A204.1 (cell line): Measurements from ENCODE around the gene MYOC.
"Not testable (repeated sequence)": the region's sequence is repeated elsewhere in the genome, so short reads cannot be mapped to it uniquely, and the experiment has no call there.

ENCODE experiments used
- FAIRE-seq: peaks from 2 replicates; lab custom pipeline; 2012; peaks lifted over from hg19 to GRCh38; lab: Jason Lieb, UNC

Gene MYOC

DNA sequence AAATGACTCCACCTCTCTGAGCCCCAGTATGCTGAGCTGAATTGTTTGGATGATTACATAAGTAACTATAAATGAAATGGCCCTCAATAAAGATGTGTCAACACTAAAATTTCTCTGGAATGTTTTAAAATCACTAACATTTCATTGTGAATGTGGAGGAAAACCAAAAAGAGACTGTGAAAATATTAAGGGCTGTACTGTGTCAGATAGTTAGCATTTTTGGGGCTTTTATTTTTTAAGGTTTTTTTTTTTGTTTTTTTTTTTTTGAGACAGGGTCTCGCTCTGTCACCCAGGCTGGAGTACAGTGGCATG is 6.3 kb downstream of the MYOC start:
- FAIRE-seq: no peak

- FAIRE-seq: no peak
These were observed 6.8 kb downstream of the MYOC start for GRCh38 chr1:171645553-171646248.

DNA sequence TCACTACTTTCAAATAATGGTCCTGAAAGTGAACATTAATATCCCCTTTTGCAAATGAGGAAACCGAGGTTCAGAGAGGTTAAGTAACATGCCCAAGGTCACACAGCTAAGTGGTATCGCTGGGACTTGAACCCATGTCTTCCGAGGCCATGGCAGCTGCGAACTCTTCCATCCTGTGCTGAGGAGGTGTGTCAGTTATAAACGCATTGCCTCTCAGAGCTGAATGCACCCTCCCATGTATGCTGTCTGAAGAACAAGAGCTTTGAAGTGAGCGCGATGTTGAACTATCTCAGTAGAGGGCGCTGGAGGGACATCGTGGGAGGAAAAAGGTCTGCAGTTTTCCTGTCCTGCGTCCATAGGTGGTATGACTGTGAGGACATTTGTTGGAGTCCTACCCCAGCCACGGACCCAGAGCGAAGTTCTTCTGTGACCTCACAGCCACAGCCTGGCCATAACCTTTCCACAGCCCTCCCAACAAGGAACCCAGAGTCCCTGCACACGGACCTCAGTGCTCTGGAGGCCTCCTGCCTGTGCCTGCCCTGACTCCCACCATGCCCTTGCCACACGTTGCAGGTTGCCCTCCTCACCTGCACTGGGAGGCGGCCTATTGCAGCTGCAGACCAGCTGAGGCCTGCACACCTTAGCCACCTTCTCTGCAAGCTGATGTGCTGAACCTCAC is 7.5 kb downstream of the MYOC start:
- FAIRE-seq: no peak

DNA sequence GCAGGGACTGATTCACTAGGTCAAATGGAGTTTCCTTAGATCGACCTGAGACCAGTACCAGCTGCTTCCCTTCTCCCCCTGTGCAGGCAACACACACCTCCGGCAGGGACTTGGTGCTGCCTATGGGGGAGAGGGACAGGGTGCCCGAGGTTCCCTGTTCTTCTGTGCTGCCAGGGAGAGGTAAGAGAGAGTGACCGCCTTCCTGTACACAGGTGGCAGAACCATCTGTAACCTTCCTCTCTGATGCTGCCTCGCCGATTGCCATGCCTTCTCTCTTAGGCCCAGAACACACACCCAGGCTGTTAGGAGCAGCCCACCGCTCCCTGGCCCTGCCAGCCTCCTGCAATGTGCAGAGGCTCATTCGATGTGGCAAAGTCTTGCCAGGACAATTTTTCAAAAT is 9.3 kb downstream of the MYOC start:
- FAIRE-seq: no peak

GRCh38 chr1:171642197-171642596 is 10.3 kb downstream of the MYOC start:
- FAIRE-seq: no peak

GRCh38 chr1:171641076-171641864 is 11.2 kb downstream of the MYOC start:
- FAIRE-seq: no peak

DNA sequence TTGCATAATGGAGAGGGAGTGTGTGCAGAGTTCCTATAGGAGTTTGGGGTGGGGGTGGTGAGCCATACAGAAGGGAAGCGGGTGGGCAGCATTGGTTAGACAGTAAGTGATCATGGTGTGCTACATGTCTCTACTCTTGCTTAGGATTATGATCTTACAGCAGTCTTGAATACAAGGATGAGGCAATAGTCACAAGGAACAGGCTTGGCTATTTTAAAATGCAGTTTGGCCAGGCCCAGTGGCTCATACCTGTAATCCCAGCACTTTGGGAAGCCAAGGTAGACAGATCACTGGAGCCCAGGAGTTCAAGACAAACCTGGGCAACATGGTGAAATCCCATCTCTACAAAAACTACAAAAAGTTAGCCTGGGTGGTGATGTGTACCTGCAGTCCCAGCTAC is 12.3 kb downstream of the MYOC start:
- no peak for FAIRE-seq

- FAIRE-seq: no peak
These were observed 14.4 kb downstream of the MYOC start for GRCh38 chr1:171637928-171638576.

- FAIRE-seq: no peak
These were observed 16.3 kb downstream of the MYOC start for GRCh38 chr1:171636141-171636540.

DNA sequence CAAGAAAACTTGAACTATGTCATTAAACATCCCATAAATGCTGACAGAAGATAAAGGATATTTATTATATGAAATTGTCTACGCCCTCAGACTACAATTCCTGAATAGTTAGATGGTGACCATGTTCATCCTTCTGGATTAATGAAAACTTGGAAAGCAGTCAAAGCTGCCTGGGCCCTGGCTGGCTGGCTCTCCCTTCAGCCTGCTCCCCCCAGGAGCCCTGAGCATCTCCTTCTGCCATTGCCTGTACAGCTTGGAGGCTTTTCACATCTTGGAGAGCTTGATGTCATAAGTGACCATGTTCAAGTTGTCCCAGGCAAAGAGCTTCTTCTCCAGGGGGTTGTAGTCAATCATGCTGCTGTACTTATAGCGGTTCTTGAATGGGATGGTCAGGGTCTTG is 16.8 kb downstream of the MYOC start:
- no peak for FAIRE-seq

GRCh38 chr1:171628225-171628624 is 24.3 kb downstream of the MYOC start:
- no peak for FAIRE-seq

DNA sequence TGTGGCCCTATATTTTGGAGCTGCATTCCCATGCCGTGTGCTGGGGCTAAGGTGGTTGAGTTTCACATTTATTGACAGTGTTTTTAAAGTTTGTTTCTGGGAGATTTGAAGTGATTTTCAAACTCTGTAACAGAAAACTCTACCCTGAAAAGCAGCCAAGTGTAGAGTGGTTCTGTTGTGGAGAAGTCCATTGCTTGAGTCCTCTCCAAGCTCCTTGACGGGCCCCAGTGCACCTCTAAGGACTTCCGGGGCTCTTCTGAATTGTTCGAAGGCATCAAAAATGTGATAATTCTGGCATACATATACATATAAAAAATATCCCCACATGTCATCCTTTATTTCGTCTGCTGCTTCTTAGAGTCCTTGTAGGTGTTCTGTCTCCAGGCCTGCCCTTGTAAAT is 25.5 kb downstream of the MYOC start:
- FAIRE-seq: no peak

DNA sequence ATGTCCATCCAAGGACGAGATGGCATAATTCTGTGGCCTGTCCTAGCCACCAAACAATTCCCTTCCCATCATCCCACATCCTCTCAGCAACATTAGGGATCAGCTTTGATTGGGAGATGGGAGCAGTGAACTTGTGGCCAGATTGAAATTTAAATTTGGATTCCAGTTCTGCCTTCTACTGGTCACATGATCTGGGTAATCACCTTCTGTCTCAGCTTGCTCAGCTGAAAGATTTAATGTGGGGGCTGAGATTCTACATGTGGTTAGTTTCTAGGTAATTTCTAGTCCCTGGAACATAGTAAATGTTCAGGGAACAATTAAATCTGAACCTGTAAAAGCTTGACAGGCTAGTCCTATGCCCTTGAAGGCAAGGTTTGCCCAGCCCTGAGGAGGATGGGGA is 27.3 kb downstream of the MYOC start:
- no peak for FAIRE-seq

- no peak for FAIRE-seq
These were observed 28.7 kb downstream of the MYOC start for GRCh38 chr1:171623651-171624331.

GRCh38 chr1:171622152-171622462 is 30.4 kb downstream of the MYOC start, which contains the start of gene MYOCOS:
TSS of gene MYOCOS (plus strand) at chr1:171622243. CDS start at chr1:171623884, 1,641 bp downstream.
- FAIRE-seq: no peak

DNA sequence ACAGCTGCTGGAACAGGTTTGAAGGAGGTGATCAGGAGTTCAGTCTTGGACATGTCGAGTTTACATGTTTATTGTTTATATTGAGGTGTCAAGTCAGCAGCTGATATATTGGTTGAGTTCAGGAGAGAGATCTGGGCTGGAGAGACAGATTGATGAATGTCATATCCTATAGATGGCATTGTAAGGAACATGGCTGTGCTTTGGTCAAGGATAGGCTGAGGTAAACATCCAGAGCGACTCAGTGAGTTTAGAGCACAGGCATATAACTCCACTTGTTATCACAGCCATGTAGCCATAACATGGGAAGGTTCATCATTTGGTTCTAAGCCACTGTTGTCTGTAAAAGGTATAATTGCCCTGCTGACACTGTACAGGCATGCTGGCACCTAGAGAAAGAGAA is 35.9 kb downstream of the MYOC start:
- FAIRE-seq: no peak

GRCh38 chr1:171615122-171615906 is 37.2 kb downstream of the MYOC start:
- FAIRE-seq: not testable (repeated sequence)

DNA sequence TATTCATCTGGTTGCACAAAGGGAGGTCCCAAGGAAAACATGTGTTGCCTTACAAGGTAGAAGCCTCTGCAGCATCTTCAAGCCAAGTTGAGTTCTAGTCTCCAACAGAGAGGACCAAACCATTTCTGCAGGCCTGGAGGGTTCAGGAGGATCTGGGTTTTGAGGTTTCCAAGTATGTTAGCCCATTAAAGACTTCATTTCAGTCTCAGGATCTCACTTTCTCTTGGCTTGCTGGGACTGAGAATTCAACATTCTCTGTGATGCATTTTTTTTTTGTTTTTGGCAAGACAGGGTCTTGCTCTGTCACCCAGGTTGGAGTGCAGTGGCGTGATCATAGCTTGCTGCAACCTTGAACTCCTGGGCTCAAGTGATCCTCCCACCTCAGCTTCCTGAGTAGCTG is 39.2 kb downstream of the MYOC start:
- no peak for FAIRE-seq

DNA sequence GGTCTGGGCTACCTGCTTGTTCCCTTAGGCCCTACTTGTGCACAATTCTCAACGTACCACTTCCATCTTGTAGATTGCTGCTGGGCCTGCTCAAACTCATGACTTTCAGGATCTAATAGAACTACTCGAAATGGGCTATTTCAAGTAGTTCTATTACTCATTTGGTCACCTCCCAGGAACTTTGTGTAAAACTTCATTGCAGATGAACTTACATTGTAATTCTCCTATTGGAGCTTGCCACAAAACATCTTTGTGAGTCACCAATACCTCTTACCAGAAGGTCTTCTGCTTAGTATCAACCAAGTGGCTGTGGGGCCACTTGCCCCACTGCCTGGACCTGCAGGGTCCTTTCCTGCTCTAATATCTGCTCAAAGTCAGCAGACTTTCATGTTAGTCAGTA is 41.2 kb downstream of the MYOC start:
- no peak for FAIRE-seq

GRCh38 chr1:171610385-171610784 is 42.1 kb downstream of the MYOC start:
- FAIRE-seq: no peak

- no peak for FAIRE-seq
These were observed 46.0 kb downstream of the MYOC start for GRCh38 chr1:171606402-171606941.
